ENCODE measurements around the gene S100A5.

S100A5 gene

DNA sequence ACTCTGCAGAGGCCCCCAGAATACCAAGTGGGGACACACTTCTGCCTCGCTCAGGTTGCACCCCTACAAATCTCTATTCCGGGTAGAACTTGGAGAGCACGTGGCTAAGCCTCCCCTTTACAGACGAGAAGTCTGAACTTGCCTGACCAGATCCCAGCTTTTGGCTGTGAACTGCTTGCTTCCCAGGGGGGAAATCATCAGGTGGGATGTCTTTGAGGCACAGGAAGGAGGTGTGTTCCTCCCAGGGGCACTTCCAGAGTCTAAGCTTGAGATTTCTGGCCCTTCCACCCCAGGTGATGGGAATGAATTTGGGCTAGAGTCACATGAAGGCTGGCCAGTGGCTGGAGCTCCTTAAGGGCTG is 9.6 kb upstream of the S100A5 start:
- TF ChIP-seq ZNF514 (tag by site-specific recombination; IDR thresholded peaks at IDR 0.05): no peak
- TF ChIP-seq, protein P1, sequence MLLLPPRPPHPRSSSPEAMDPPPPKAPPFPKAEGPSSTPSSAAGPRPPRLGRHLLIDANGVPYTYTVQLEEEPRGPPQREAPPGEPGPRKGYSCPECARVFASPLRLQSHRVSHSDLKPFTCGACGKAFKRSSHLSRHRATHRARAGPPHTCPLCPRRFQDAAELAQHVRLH (tag by site-specific recombination; IDR thresholded peaks at IDR 0.05): no peak
- no peak for TF ChIP-seq OSR2 (tag by site-specific recombination; IDR thresholded peaks at IDR 0.05)
- TF ChIP-seq SP7 (tag by site-specific recombination; IDR thresholded peaks at IDR 0.05): no peak
- TF ChIP-seq, protein P2, sequence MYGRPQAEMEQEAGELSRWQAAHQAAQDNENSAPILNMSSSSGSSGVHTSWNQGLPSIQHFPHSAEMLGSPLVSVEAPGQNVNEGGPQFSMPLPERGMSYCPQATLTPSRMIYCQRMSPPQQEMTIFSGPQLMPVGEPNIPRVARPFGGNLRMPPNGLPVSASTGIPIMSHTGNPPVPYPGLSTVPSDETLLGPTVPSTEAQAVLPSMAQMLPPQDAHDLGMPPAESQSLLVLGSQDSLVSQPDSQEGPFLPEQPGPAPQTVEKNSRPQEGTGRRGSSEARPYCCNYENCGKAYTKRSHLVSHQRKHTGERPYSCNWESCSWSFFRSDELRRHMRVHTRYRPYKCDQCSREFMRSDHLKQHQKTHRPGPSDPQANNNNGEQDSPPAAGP (tag by site-specific recombination; IDR thresholded peaks at IDR 0.05): no peak
- no peak for TF ChIP-seq ZNF175 (tag by site-specific recombination; IDR thresholded peaks at IDR 0.05)
- no peak for TF ChIP-seq TCF7L2 (IDR thresholded peaks at IDR 0.05; ENCODE audit: borderline replicate concordance, low read depth, low read length)
- no peak for TF ChIP-seq ZSCAN16 (tag by site-specific recombination; IDR thresholded peaks at IDR 0.05)
- TF ChIP-seq RBAK (tag by site-specific recombination; IDR thresholded peaks at IDR 0.05): no peak
- TF ChIP-seq IKZF3 (tag by site-specific recombination; IDR thresholded peaks at IDR 0.05): no peak
- no peak for TF ChIP-seq ZNF416 (tag by site-specific recombination; IDR thresholded peaks at IDR 0.05)
- no peak for TF ChIP-seq ZNF660 (tag by site-specific recombination; IDR thresholded peaks at IDR 0.05)
- no peak for TF ChIP-seq HOXA7 (CRISPR knock-in tag; IDR thresholded peaks at IDR 0.05; ENCODE audit: borderline replicate concordance)
- H3K36me3 ChIP-seq (ENCODE audit: control insufficient read depth in 2 of 2, insufficient read depth in 1 of 2, low read length in 2 of 2): no peaks in the 10 kb centered on the region
- no peaks in the 10 kb centered on the region for H3K4me1 ChIP-seq (ENCODE audit: control insufficient read depth, insufficient read depth, low read length)
- CTCF ChIA-PET: interaction anchor here (0.7 to 3.3 kb wide), 8 partner anchors 14 to 631 kb away, joined by 3 to 12 read pairs (median 4); partner anchors contain the start of gene S100A13
- no peak overlapping the region for H3K4me3 ChIP-seq (ENCODE audit: low read depth, low read length)
- no peak overlapping the region for H3K27ac ChIP-seq (ENCODE audit: extremely low read depth, low read depth, low read length)
- POLR2A ChIA-PET: interaction anchor here (0.7 to 1.0 kb wide), 2 partner anchors 16 to 427 kb away, joined by 3 read pairs; partner anchors contain the start of genes JTB and S100A2
- no peaks in the 10 kb centered on the region for H3K9me3 ChIP-seq (ENCODE audit: control insufficient read depth, insufficient read depth, low read depth, low read length)

DNA sequence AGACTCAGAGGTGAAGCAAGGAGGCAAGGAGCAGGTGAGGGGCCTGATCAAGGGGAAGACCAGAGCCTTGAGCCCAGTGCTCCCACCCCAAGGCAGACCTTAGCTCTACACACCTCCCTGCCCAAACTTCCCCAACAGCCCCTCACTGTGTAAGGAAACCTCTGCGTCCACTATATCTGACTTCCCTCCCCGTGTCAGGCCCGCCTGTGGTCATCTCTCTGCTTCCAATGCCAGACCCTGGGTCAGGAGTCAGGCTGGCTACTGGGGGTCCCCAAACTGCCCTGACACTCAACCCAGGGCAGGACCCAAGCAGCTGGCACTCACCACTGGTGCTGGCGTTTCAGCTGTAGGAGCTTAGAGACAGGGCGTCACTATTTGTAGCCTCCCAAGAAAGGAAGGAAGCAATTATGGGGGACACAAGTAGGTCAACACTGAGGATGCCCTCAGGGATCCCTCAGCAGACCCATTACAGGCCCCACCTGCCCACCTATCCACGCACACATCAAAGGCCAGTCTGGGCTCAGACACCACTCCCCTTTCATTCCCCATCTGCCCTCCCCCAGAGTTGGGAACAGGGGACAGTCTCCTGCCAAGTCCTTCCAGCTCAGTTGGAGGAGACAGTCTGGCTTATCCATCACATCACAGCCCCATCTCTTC is 9.1 kb upstream of the S100A5 start:
- ChIA-PET CTCF (interaction anchor here (0.7 to 3.3 kb wide), 7 partner anchors 16 to 631 kb away, joined by 3 to 12 read pairs (median 4); partner anchors contain the start of gene S100A13), POLR2A (interaction anchor here (1.0 kb wide), 1 partner anchor 16 kb away, joined by 3 read pairs; the partner anchor contains the start of gene S100A2)
- no peaks in the 10 kb centered on the region for H3K36me3 ChIP-seq (ENCODE audit: control insufficient read depth in 2 of 2, insufficient read depth in 1 of 2, low read length in 2 of 2)
- no peak overlapping the region for H3K4me3 ChIP-seq (ENCODE audit: low read depth, low read length)
- no peaks in the 10 kb centered on the region for H3K4me1 ChIP-seq (ENCODE audit: control insufficient read depth, insufficient read depth, low read length)
- TF ChIP-seq, protein P3, sequence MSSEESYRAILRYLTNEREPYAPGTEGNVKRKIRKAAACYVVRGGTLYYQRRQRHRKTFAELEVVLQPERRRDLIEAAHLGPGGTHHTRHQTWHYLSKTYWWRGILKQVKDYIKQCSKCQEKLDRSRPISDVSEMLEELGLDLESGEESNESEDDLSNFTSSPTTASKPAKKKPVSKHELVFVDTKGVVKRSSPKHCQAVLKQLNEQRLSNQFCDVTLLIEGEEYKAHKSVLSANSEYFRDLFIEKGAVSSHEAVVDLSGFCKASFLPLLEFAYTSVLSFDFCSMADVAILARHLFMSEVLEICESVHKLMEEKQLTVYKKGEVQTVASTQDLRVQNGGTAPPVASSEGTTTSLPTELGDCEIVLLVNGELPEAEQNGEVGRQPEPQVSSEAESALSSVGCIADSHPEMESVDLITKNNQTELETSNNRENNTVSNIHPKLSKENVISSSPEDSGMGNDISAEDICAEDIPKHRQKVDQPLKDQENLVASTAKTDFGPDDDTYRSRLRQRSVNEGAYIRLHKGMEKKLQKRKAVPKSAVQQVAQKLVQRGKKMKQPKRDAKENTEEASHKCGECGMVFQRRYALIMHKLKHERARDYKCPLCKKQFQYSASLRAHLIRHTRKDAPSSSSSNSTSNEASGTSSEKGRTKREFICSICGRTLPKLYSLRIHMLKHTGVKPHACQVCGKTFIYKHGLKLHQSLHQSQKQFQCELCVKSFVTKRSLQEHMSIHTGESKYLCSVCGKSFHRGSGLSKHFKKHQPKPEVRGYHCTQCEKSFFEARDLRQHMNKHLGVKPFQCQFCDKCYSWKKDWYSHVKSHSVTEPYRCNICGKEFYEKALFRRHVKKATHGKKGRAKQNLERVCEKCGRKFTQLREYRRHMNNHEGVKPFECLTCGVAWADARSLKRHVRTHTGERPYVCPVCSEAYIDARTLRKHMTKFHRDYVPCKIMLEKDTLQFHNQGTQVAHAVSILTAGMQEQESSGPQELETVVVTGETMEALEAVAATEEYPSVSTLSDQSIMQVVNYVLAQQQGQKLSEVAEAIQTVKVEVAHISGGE (tag by site-specific recombination; conservative IDR thresholded peaks at IDR 0.05; ENCODE audit: low read depth): 0 out of 2 replicates have a peak, but pooled peaks have one; percentile 18
- TF ChIP-seq GLIS1 (tag by site-specific recombination; IDR thresholded peaks at IDR 0.05) (0 out of 2 replicates have a peak, but pooled peaks have one; percentile 38), ZNF747 (tag by site-specific recombination; IDR thresholded peaks at IDR 0.05) (no peak)
- TF ChIP-seq, protein P4, sequence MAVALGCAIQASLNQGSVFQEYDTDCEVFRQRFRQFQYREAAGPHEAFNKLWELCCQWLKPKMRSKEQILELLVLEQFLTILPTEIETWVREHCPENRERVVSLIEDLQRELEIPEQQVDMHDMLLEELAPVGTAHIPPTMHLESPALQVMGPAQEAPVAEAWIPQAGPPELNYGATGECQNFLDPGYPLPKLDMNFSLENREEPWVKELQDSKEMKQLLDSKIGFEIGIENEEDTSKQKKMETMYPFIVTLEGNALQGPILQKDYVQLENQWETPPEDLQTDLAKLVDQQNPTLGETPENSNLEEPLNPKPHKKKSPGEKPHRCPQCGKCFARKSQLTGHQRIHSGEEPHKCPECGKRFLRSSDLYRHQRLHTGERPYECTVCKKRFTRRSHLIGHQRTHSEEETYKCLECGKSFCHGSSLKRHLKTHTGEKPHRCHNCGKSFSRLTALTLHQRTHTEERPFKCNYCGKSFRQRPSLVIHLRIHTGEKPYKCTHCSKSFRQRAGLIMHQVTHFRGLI (tag by site-specific recombination; IDR thresholded peaks at IDR 0.05): no peak
- H3K27ac ChIP-seq (ENCODE audit: extremely low read depth, low read depth, low read length): no peak overlapping the region
- H3K9me3 ChIP-seq (ENCODE audit: control insufficient read depth, insufficient read depth, low read depth, low read length): no peaks in the 10 kb centered on the region
